H1 (cell line): ENCODE measurements around the gene ZNF526. TPM values are rescaled to one million over a fixed set of nuclear protein-coding genes. Genes with fewer than 3 reads are reported as not detected.

Experiments
- CTCF ChIA-PET: fragments of 300-600 bp; sonication (Branson Sonifier 250); formaldehyde crosslinking; loops from one replicate; lab custom pipeline; 2021; ENCODE audit not compliant: partially characterized antibody; lab: Charles Lee
- POLR2A ChIA-PET: fragments of 300-600 bp; sonication (Branson Sonifier 250); formaldehyde crosslinking; loops from one replicate; lab custom pipeline; 2021; ENCODE audit warnings: inconsistent platforms; ENCODE audit not compliant: partially characterized antibody; lab: Charles Lee
- DNase-seq, 2 experiments: peaks; one replicate each; pipeline versions ENCODE4 v3.0.0 to v3.0.0-alpha.2; 2010 to 2022; ENCODE audit warnings: low spot score in 2 of 2, low read depth in 1 of 2, mixed read lengths in 1 of 2
- FAIRE-seq: peaks from 2 replicates; lab custom pipeline; 2011; peaks lifted over from hg19 to GRCh38; lab: Jason Lieb, UNC
- H2AFZ ChIP-seq: 2 replicates; pipeline ENCODE4 v1.8.1; 2012; ENCODE audit warnings: low read length, inconsistent platforms
- H2AK5ac ChIP-seq: 2 replicates; pipeline ENCODE4 v1.6.1; 2013; ENCODE audit warnings: low read depth, low read length
- H2BK120ac ChIP-seq: replicated peaks from 2 replicates; pipeline ENCODE3; 2013; ENCODE audit warnings: low read depth, low read length, inconsistent platforms
- H2BK12ac ChIP-seq: 2 replicates; pipeline ENCODE4 v1.6.1; 2013; ENCODE audit warnings: low read depth, low read length
- H2BK15ac ChIP-seq: 2 replicates; pipeline ENCODE4 v1.6.1; 2013; ENCODE audit warnings: low read length
- H2BK20ac ChIP-seq: 2 replicates; pipeline ENCODE4 v1.6.1; 2013; ENCODE audit warnings: low read length
- H2BK5ac ChIP-seq: 2 replicates; pipeline ENCODE4 v1.6.1; 2013; ENCODE audit warnings: low read depth, low read length
- H3K14ac ChIP-seq: 2 replicates; pipeline ENCODE4 v1.6.1; 2013; ENCODE audit warnings: inconsistent platforms; ENCODE audit not compliant: insufficient read length
- H3K18ac ChIP-seq: 2 replicates; pipeline ENCODE4 v1.6.1; 2013; ENCODE audit warnings: low read length; ENCODE audit errors: extremely low read depth
- H3K23ac ChIP-seq: 2 replicates; pipeline ENCODE4 v1.6.1; 2013; ENCODE audit warnings: inconsistent platforms; ENCODE audit not compliant: insufficient read length
- H3K23me2 ChIP-seq: 2 replicates; pipeline ENCODE4 v1.6.1; 2013; ENCODE audit warnings: low read depth, low read length
- H3K27ac ChIP-seq: 2 replicates; pipeline ENCODE4 v1.6.1; 2011; ENCODE audit warnings: low read depth, low read length, inconsistent platforms
- H3K27me3 ChIP-seq, 4 experiments: replicated peaks in 1 of 4; 1 replicate in 1 of 4; 2 replicates in 3 of 4; pipeline versions ENCODE4 v1.6.1 to v1.8.1; 2011 to 2013; ENCODE audit warnings: low read length in 3 of 4, mild to moderate bottlenecking in 3 of 4, inconsistent platforms in 2 of 4, mixed read lengths in 2 of 4, moderate library complexity in 1 of 4; ENCODE audit not compliant: control insufficient read depth in 3 of 4, insufficient read depth in 3 of 4; ENCODE audit errors: extremely low read depth in 1 of 4
- H3K36me3 ChIP-seq, 4 experiments: 2 replicates each; pipeline versions ENCODE4 v1.6.1 to v1.8.1; 2011 to 2013; ENCODE audit warnings: mild to moderate bottlenecking in 4 of 4, low read length in 3 of 4, moderate library complexity in 2 of 4, control low read depth in 1 of 4, inconsistent platforms in 1 of 4; ENCODE audit not compliant: insufficient read depth in 4 of 4, control insufficient read depth in 2 of 4
- H3K4ac ChIP-seq: replicated peaks from 2 replicates; pipeline ENCODE3; 2013; ENCODE audit warnings: low read length, low read depth, mixed read lengths, inconsistent platforms; ENCODE audit not compliant: insufficient read length
- H3K4me1 ChIP-seq, 4 experiments: replicated peaks in 1 of 4; 1 replicate in 1 of 4; 2 replicates in 3 of 4; pipeline versions ENCODE4 v1.6.1 to v1.8.1; 2011 to 2013; ENCODE audit warnings: low read length in 3 of 4, inconsistent platforms in 2 of 4, mixed read lengths in 1 of 4; ENCODE audit not compliant: insufficient read depth in 4 of 4, control insufficient read depth in 3 of 4
- H3K4me2 ChIP-seq, 2 experiments: 2 replicates each; pipeline versions ENCODE4 v1.6.1 to v1.8.1; 2011 to 2013; ENCODE audit warnings: low read depth in 2 of 2, low read length in 2 of 2, control low read depth in 1 of 2, inconsistent platforms in 1 of 2, mild to moderate bottlenecking in 1 of 2; ENCODE audit not compliant: insufficient read depth in 1 of 2
- H3K4me3 ChIP-seq, 4 experiments: fragments of 200-600, 300-600 bp in 1 of 4; sonication (generic), shearing (Covaris generic), sonication (Bioruptor Twin) in 1 of 4; 2 replicates each; pipeline versions ENCODE4 v1.5.1 to v1.8.1; 2011 to 2016; ENCODE audit warnings: low read length in 4 of 4, low read depth in 3 of 4, control low read depth in 2 of 4, inconsistent platforms in 2 of 4, mild to moderate bottlenecking in 2 of 4, mixed read lengths in 1 of 4, moderate library complexity in 1 of 4; ENCODE audit not compliant: insufficient read depth in 2 of 4; ENCODE audit errors: extremely low read depth in 1 of 4
- H3K56ac ChIP-seq: replicated peaks from 2 replicates; pipeline ENCODE3; 2013; ENCODE audit warnings: low read depth, mild to moderate bottlenecking, mixed read lengths, low read length, inconsistent platforms; ENCODE audit not compliant: insufficient read length
- H3K79me1 ChIP-seq: 2 replicates; pipeline ENCODE4 v1.6.1; 2013; ENCODE audit warnings: low read depth, low read length, control low read depth
- H3K79me2 ChIP-seq, 2 experiments: 2 replicates each; pipeline versions ENCODE4 v1.6.1 to v1.8.1; 2012 to 2013; ENCODE audit warnings: low read length in 2 of 2, mild to moderate bottlenecking in 2 of 2, inconsistent platforms in 1 of 2; ENCODE audit not compliant: insufficient read depth in 2 of 2, control insufficient read depth in 1 of 2
- H3K9ac ChIP-seq, 4 experiments: replicated peaks in 1 of 4; 1 replicate in 1 of 4; 2 replicates in 3 of 4; pipeline versions ENCODE4 v1.6.1 to v1.8.1; 2011 to 2013; ENCODE audit warnings: low read depth in 3 of 4, low read length in 3 of 4, control low read depth in 2 of 4, mild to moderate bottlenecking in 2 of 4, moderate library complexity in 2 of 4, inconsistent platforms in 1 of 4; ENCODE audit errors: extremely low read depth in 1 of 4
- H3K9me3 ChIP-seq, 2 experiments: 2 replicates each; pipeline versions ENCODE4 v1.6.1 to v1.8.1; 2012 to 2013; ENCODE audit warnings: mild to moderate bottlenecking in 2 of 2, moderate library complexity in 2 of 2, control low read depth in 1 of 2, inconsistent platforms in 1 of 2, low read depth in 1 of 2, low read length in 1 of 2, mixed read lengths in 1 of 2; ENCODE audit not compliant: insufficient read depth in 2 of 2
- H4K20me1 ChIP-seq, 2 experiments: replicated peaks in 1 of 2; 2 replicates each; pipeline versions ENCODE3 to v1.8.1; 2011 to 2013; ENCODE audit warnings: inconsistent platforms in 2 of 2, low read length in 2 of 2, mild to moderate bottlenecking in 1 of 2; ENCODE audit not compliant: insufficient read depth in 2 of 2, control insufficient read depth in 1 of 2
- H4K5ac ChIP-seq: 2 replicates; pipeline ENCODE4 v1.6.1; 2013; ENCODE audit warnings: low read length, low read depth, mixed read lengths, inconsistent platforms; ENCODE audit not compliant: insufficient read length
- H4K8ac ChIP-seq: 2 replicates; pipeline ENCODE4 v1.8.0; 2013; ENCODE audit warnings: mild to moderate bottlenecking, moderate library complexity, low read length, inconsistent platforms; ENCODE audit not compliant: insufficient read depth; ENCODE audit errors: extremely low read depth
- H4K91ac ChIP-seq: replicated peaks from 2 replicates; pipeline ENCODE3; 2013; ENCODE audit warnings: low read length, mixed read lengths, inconsistent platforms; ENCODE audit not compliant: insufficient read length
- BCL11A ChIP-seq, 2 experiments: IDR thresholded peaks; one replicate each; pipeline ENCODE4 v1.6.1; 2011; ENCODE audit warnings: low read depth in 2 of 2, low read length in 2 of 2, mild to moderate bottlenecking in 2 of 2
- EZH2 ChIP-seq: fragments of 200-600 bp; sonication (generic); IDR thresholded peaks from 2 replicates; pipeline ENCODE4 v1.7.1; 2012; ENCODE audit warnings: low read depth, mild to moderate bottlenecking, moderate library complexity, low read length, inconsistent platforms; ENCODE audit not compliant: severe bottlenecking
- FOSL1 ChIP-seq: IDR thresholded peaks from 2 replicates; pipeline ENCODE4 v1.6.1; 2011; ENCODE audit warnings: mild to moderate bottlenecking, low read depth, low read length, moderate library complexity; ENCODE audit not compliant: insufficient read depth
- NANOG ChIP-seq: IDR thresholded peaks from 2 replicates; pipeline ENCODE4 v1.6.1; 2011; ENCODE audit warnings: low read length, low read depth, mild to moderate bottlenecking, inconsistent platforms; ENCODE audit not compliant: insufficient read depth, poor library complexity, severe bottlenecking
- TCF12 ChIP-seq: IDR thresholded peaks from 2 replicates; pipeline ENCODE4 v1.6.1; 2011; ENCODE audit warnings: low read depth, mild to moderate bottlenecking, low read length
- WGBS, 2 experiments: shearing (Covaris generic) in 1 of 2; methylation state at CpG; one replicate each; pipeline versions ENCODE4 v1.1.6 to v1.1.7; 2013 to 2015; ENCODE audit warnings: low lambda C conversion rate in 2 of 2, mixed read lengths in 2 of 2, inconsistent platforms in 1 of 2, low coverage in 1 of 2, missing lambda C conversion rate in 1 of 2; ENCODE audit not compliant: insufficient replicate concordance in 2 of 2, insufficient coverage in 1 of 2, insufficient read length in 1 of 2; ENCODE audit errors: extremely low coverage in 1 of 2, missing lambda C conversion rate in 1 of 2; 5-methylcytosine and 5-hydroxymethylcytosine counted together
- polyA plus RNA-seq, 7 experiments: library from polyadenylated mRNA; depleted of rRNA in 3 of 7; stranded (reverse) in 5 of 7; unstranded in 2 of 7; fragments of >200 nt in 5 of 7; fragments of 200-250 nt in 2 of 7; gene quantifications; 1 replicate in 5 of 7; 2 replicates in 1 of 7; 4 replicates in 1 of 7; pipeline versions ENCODE4 v1.2.1 to v1.2.3, GENCODE V29; 2011 to 2013; ENCODE audit warnings: missing spikeins in 2 of 7, mixed read lengths in 2 of 7
- total RNA-seq: library from RNA; stranded (reverse); fragmentation: NEBNext Ultra II Directional; extraction: Animal tissue kit (Norgen Biotek cat#: 25700); gene quantifications from 2 replicates; pipeline ENCODE4 v1.2.1, GENCODE V29; 2021
- TF ChIP-seq, protein P1 (sequence below): IDR thresholded peaks from 2 replicates; pipeline ENCODE4 v1.6.1; 2012; ENCODE audit warnings: low read length, inconsistent platforms

Gene ZNF526
- total and polyA plus RNA-seq, 2 of the 8 experiments (the other 6 are each of a cell fraction or from before 2014, with no cell fraction given) = 8.4 to 14.1 TPM

GRCh38 chr19:42245231-42245630, 25.1 kb downstream of the ZNF526 start:
- Histone ChIP-seq H2BK5ac (peak overlapping the region; percentile 61; the same call in 1 of the 2 replicates), H3K79me1 (peaks cover 5% of the 10 kb centered on the region; the same call in 1 of the 2 replicates), H3K14ac (no peak overlapping the region), H4K91ac (no peak overlapping the region), H3K27ac (no peak overlapping the region), H3K9ac (no peak overlapping the region), H3K36me3 (peaks cover 0 to 19% (median 4%) of the 10 kb centered on the region in 4 experiments; a peak in 4 of 8 replicates), H3K4me3 (0 out of 8 replicates have a peak overlapping the region, but pooled peaks of 1 of the 4 experiments have one; percentile 11), H3K9me3 (no peaks in the 10 kb centered on the region), H3K79me2 (peaks cover 0 to 18% of the 10 kb centered on the region in 2 experiments; a peak in 2 of 4 replicates), H2AK5ac (no peak overlapping the region), H3K18ac (no peak overlapping the region), H3K23me2 (peaks cover 7% of the 10 kb centered on the region), H2BK120ac (no peak overlapping the region), H4K8ac (peak overlapping the region; percentile 73; the same call in 1 of the 2 replicates), H4K20me1 (peaks cover 3 to 7% of the 10 kb centered on the region in 2 experiments), H2BK15ac (no peak overlapping the region), H3K4ac (no peak overlapping the region), H2AFZ (no peak overlapping the region), H2BK12ac (peak overlapping the region; percentile 39; the same call in 1 of the 2 replicates), H3K56ac (no peak overlapping the region), H3K4me1 (peaks cover 2 to 14% (median 4%) of the 10 kb centered on the region in 4 experiments), H4K5ac (no peak overlapping the region), H3K23ac (no peak overlapping the region), H3K4me2 (peak overlapping the region; percentile 55 to 66; a peak in 3 of 4 replicates), H3K27me3 (no peaks in the 10 kb centered on the region), H2BK20ac (peak overlapping the region; percentile 92; the same call in 1 of the 2 replicates)
- POLR2A ChIA-PET = interaction anchor here (0.8 to 7.0 kb wide), 14 partner anchors 10 to 151 kb away, joined by 3 to 68 read pairs (median 4); partner anchors contain the start of gene ERF
- CTCF ChIA-PET = interaction anchor here (1.0 to 11.8 kb wide), 24 partner anchors 8 to 152 kb away, joined by 3 to 260 read pairs (median 6); partner anchors contain the start of gene ERF
- FAIRE-seq (no peak), DNase-seq (no peak)
- TF ChIP-seq TCF12 (no peak), BCL11A (IDR thresholded peaks at IDR 0.05; ENCODE audit: low read depth in 2 of 2, low read length in 2 of 2) (no peak), FOSL1 (no peak), EZH2 (peak; percentile 12), NANOG (no peak)
- TF ChIP-seq, protein P1, sequence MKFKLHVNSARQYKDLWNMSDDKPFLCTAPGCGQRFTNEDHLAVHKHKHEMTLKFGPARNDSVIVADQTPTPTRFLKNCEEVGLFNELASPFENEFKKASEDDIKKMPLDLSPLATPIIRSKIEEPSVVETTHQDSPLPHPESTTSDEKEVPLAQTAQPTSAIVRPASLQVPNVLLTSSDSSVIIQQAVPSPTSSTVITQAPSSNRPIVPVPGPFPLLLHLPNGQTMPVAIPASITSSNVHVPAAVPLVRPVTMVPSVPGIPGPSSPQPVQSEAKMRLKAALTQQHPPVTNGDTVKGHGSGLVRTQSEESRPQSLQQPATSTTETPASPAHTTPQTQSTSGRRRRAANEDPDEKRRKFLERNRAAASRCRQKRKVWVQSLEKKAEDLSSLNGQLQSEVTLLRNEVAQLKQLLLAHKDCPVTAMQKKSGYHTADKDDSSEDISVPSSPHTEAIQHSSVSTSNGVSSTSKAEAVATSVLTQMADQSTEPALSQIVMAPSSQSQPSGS = no peak
- WGBS, 2 experiments = 94% methylated on average over 10 of the region's 10 CpGs; no CpG with 5 or more reads in 1 of the 2 experiments
